H9 (cell line): Measurements from ENCODE around the gene WDR37. TPM values are rescaled to one million over a fixed set of nuclear protein-coding genes. Genes with fewer than 3 reads are reported as not detected.

Experiments
- DNase-seq: peaks from one replicate; pipeline ENCODE4 v3.0.0-alpha.2; 2017
- H2AFZ ChIP-seq: one replicate; pipeline ENCODE4 v1.6.1; 2013; ENCODE audit warnings: mild to moderate bottlenecking, low read length, control low read depth, moderate library complexity
- H2AK5ac ChIP-seq: 2 replicates; pipeline ENCODE4 v1.6.1; 2013; ENCODE audit warnings: low read length, control low read depth, mixed read lengths; ENCODE audit not compliant: insufficient read length
- H2BK120ac ChIP-seq: one replicate; pipeline ENCODE4 v1.6.1; 2013; ENCODE audit warnings: low read depth, mild to moderate bottlenecking, low read length, control low read depth, inconsistent platforms; ENCODE audit not compliant: poor library complexity, severe bottlenecking
- H2BK12ac ChIP-seq: 2 replicates; pipeline ENCODE4 v1.6.1; 2013; ENCODE audit warnings: low read length, control low read depth, mixed read lengths, low read depth; ENCODE audit not compliant: insufficient read length
- H2BK15ac ChIP-seq: 2 replicates; pipeline ENCODE4 v1.6.1; 2013; ENCODE audit warnings: low read depth, low read length, control low read depth
- H2BK20ac ChIP-seq: one replicate; pipeline ENCODE4 v1.6.1; 2013; ENCODE audit warnings: low read depth, mild to moderate bottlenecking, low read length, control low read depth, inconsistent platforms; ENCODE audit not compliant: poor library complexity, severe bottlenecking
- H2BK5ac ChIP-seq: 2 replicates; pipeline ENCODE4 v1.6.1; 2013; ENCODE audit warnings: low read length, control low read depth, mixed read lengths; ENCODE audit not compliant: insufficient read length
- H3K14ac ChIP-seq: 2 replicates; pipeline ENCODE4 v1.6.1; 2013; ENCODE audit warnings: low read length, control low read depth; ENCODE audit not compliant: insufficient read depth
- H3K18ac ChIP-seq: 2 replicates; pipeline ENCODE4 v1.6.1; 2013; ENCODE audit warnings: low read depth, mild to moderate bottlenecking, mixed read lengths, low read length, control low read depth; ENCODE audit not compliant: insufficient read length
- H3K23ac ChIP-seq: 2 replicates; pipeline ENCODE4 v1.6.1; 2013; ENCODE audit warnings: low read length, control low read depth, mixed read lengths, low read depth; ENCODE audit not compliant: insufficient read length
- H3K23me2 ChIP-seq: 2 replicates; pipeline ENCODE4 v1.6.1; 2013; ENCODE audit warnings: low read depth, mild to moderate bottlenecking, mixed read lengths, low read length, control low read depth; ENCODE audit not compliant: insufficient read length, poor library complexity, severe bottlenecking
- H3K27ac ChIP-seq: 2 replicates; pipeline ENCODE4 v1.5.1; 2013; ENCODE audit warnings: low read length, control low read depth, mixed read lengths, low read depth; ENCODE audit not compliant: insufficient read length
- H3K27me3 ChIP-seq: 2 replicates; pipeline ENCODE4 v1.6.1; 2013; ENCODE audit warnings: low read length, control low read depth, inconsistent platforms; ENCODE audit not compliant: insufficient read depth
- H3K4ac ChIP-seq: 2 replicates; pipeline ENCODE4 v1.6.1; 2013; ENCODE audit warnings: low read depth, mild to moderate bottlenecking, control low read depth, inconsistent platforms, low read length, moderate library complexity
- H3K4me1 ChIP-seq: 2 replicates; pipeline ENCODE4 v1.6.1; 2013; ENCODE audit warnings: low read length, control low read depth, inconsistent platforms; ENCODE audit not compliant: insufficient read depth
- H3K4me2 ChIP-seq: 2 replicates; pipeline ENCODE4 v1.6.1; 2013; ENCODE audit warnings: low read length, control low read depth, mixed read lengths; ENCODE audit not compliant: insufficient read length, insufficient read depth
- H3K56ac ChIP-seq: 2 replicates; pipeline ENCODE4 v1.6.1; 2013; ENCODE audit warnings: low read depth, mild to moderate bottlenecking, mixed read lengths, low read length, control low read depth; ENCODE audit not compliant: insufficient read length
- H3K79me1 ChIP-seq: 2 replicates; pipeline ENCODE4 v1.6.1; 2013; ENCODE audit warnings: low read depth, mild to moderate bottlenecking, moderate library complexity, low read length, control low read depth, inconsistent platforms; ENCODE audit not compliant: insufficient read depth, poor library complexity, severe bottlenecking
- H3K79me2 ChIP-seq: 2 replicates; pipeline ENCODE4 v1.6.1; 2013; ENCODE audit warnings: low read length, control low read depth, inconsistent platforms; ENCODE audit not compliant: insufficient read depth
- H3K9ac ChIP-seq: 2 replicates; pipeline ENCODE4 v1.6.1; 2013; ENCODE audit warnings: low read length, control low read depth, mixed read lengths; ENCODE audit not compliant: insufficient read length; ENCODE audit errors: extremely low read depth
- H3K9me3 ChIP-seq: one replicate; pipeline ENCODE4 v1.6.1; 2013; ENCODE audit warnings: low read depth, low read length, inconsistent platforms; ENCODE audit not compliant: control insufficient read depth
- H3T11ph ChIP-seq: one replicate; pipeline ENCODE4 v1.6.1; 2013; ENCODE audit warnings: mild to moderate bottlenecking, low read length, control low read depth, inconsistent platforms
- H4K20me1 ChIP-seq: one replicate; pipeline ENCODE4 v1.6.1; 2013; ENCODE audit not compliant: control insufficient read depth, insufficient read length, insufficient read depth
- H4K5ac ChIP-seq: 2 replicates; pipeline ENCODE4 v1.6.1; 2013; ENCODE audit warnings: low read depth, mild to moderate bottlenecking, mixed read lengths, low read length, control low read depth; ENCODE audit not compliant: insufficient read length
- H4K8ac ChIP-seq: replicated peaks from 2 replicates; pipeline ENCODE4 v1.6.1; 2013; ENCODE audit warnings: low read length, control low read depth, mixed read lengths, low read depth; ENCODE audit not compliant: insufficient read length
- H4K91ac ChIP-seq: 2 replicates; pipeline ENCODE4 v1.6.1; 2013; ENCODE audit warnings: low read depth, mild to moderate bottlenecking, moderate library complexity, mixed read lengths, low read length, control low read depth; ENCODE audit not compliant: insufficient read length
- H3K27ac Mint-ChIP-seq, 3 experiments: 2 replicates in 2 of 3; 3 replicates in 1 of 3; pipeline ENCODE4 v1.8.0; 2020 to 2021; ENCODE audit warnings: mixed read lengths in 3 of 3, mild to moderate bottlenecking in 1 of 3, moderate library complexity in 1 of 3
- H3K27me3 Mint-ChIP-seq: 2 replicates; pipeline ENCODE4 v1.8.0; 2021; ENCODE audit warnings: low read depth, mild to moderate bottlenecking, moderate library complexity, mixed read lengths
- H3K36me3 Mint-ChIP-seq, 3 experiments: 2 replicates in 2 of 3; 3 replicates in 1 of 3; pipeline ENCODE4 v1.8.0; 2020 to 2021; ENCODE audit warnings: low read depth in 3 of 3, mixed read lengths in 3 of 3; ENCODE audit not compliant: insufficient read depth in 1 of 3
- H3K4me1 Mint-ChIP-seq, 2 experiments: 2 replicates each; pipeline ENCODE4 v1.8.0; 2020; ENCODE audit warnings: mixed read lengths in 2 of 2
- H3K4me3 Mint-ChIP-seq, 2 experiments: 2 replicates in 1 of 2; 3 replicates in 1 of 2; pipeline ENCODE4 v1.8.0; 2020 to 2021; ENCODE audit warnings: mild to moderate bottlenecking in 2 of 2, mixed read lengths in 2 of 2, moderate library complexity in 1 of 2
- H3K9me3 Mint-ChIP-seq, 2 experiments: 2 replicates in 1 of 2; 3 replicates in 1 of 2; pipeline ENCODE4 v1.8.0; 2020; ENCODE audit warnings: mild to moderate bottlenecking in 2 of 2, mixed read lengths in 2 of 2, moderate library complexity in 1 of 2
- WGBS: extraction: QIAGEN DNeasy Blood & Tissue Kit; methylation state at CpG from one replicate; pipeline ENCODE4 v1.1.7; 2013; ENCODE audit warnings: missing lambda C conversion rate, low lambda C conversion rate, mixed read lengths; ENCODE audit not compliant: insufficient read length; ENCODE audit errors: extremely low coverage; 5-methylcytosine and 5-hydroxymethylcytosine counted together
- total RNA-seq: library from RNA; stranded (reverse); gene quantifications from 2 replicates; pipeline ENCODE4 v1.2.1, GENCODE V29; 2021
- TF ChIP-seq, protein P1 (sequence below): fragments of 200-600 bp; sonication (generic); conservative IDR thresholded peaks from 3 replicates; pipeline ENCODE4 v1.8.0; 2021; ENCODE audit warnings: antibody characterized with exemption, mild to moderate bottlenecking

The WDR37 gene
- total RNA-seq, 1 experiment from 2014 or later = 13.1 TPM

DNA sequence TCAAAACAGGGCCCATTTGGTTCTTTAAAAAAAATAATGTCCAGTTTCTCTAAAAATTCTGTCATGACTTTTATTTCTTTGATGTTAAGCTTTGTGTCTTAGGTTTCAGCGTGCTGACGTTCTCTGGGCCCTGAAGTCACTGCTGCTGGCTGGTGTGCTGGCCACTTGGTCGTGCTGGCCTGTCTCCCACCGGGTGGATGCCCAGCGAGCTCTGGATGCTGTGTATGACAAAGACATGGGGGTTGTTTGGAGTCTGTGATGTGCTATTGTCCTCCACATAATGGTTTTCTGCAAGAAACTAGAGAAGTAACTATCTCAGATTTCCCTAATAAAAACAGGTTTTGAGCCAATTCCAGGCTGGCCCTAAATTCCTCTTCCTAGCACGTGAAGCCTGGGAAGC lies 21.0 kb upstream of the WDR37 start:
- H3K4me3 Mint-ChIP-seq = no peak overlapping the region

More for the DNA sequence above, 21.0 kb upstream of the WDR37 start:
- no peak overlapping the region for H3K18ac ChIP-seq
- H3K79me1 ChIP-seq = no peaks in the 10 kb centered on the region
- no peaks in the 10 kb centered on the region for H3K9me3 ChIP-seq
- peak overlapping the region; percentile 23 to 75 (median 57); a peak in 4 of 7 replicates for H3K27ac Mint-ChIP-seq
- TF ChIP-seq, protein P1, sequence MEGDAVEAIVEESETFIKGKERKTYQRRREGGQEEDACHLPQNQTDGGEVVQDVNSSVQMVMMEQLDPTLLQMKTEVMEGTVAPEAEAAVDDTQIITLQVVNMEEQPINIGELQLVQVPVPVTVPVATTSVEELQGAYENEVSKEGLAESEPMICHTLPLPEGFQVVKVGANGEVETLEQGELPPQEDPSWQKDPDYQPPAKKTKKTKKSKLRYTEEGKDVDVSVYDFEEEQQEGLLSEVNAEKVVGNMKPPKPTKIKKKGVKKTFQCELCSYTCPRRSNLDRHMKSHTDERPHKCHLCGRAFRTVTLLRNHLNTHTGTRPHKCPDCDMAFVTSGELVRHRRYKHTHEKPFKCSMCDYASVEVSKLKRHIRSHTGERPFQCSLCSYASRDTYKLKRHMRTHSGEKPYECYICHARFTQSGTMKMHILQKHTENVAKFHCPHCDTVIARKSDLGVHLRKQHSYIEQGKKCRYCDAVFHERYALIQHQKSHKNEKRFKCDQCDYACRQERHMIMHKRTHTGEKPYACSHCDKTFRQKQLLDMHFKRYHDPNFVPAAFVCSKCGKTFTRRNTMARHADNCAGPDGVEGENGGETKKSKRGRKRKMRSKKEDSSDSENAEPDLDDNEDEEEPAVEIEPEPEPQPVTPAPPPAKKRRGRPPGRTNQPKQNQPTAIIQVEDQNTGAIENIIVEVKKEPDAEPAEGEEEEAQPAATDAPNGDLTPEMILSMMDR = no peak
- no peak overlapping the region for H2AK5ac ChIP-seq
- H3K14ac ChIP-seq = no peak overlapping the region
- peaks cover 20 to 33% of the 10 kb centered on the region in 2 experiments for H3K4me1 Mint-ChIP-seq
- H3K27me3 Mint-ChIP-seq = no peaks in the 10 kb centered on the region
- H3T11ph ChIP-seq = no peak overlapping the region
- no peaks in the 10 kb centered on the region for H3K23me2 ChIP-seq
- no peaks in the 10 kb centered on the region; the same call in 1 of the 2 replicates for H3K4me1 ChIP-seq
- no peak overlapping the region for H2BK15ac ChIP-seq
- no peak overlapping the region for H3K27ac ChIP-seq
- H2AFZ ChIP-seq = no peak overlapping the region
- no peak overlapping the region for H4K91ac ChIP-seq
- H3K9me3 Mint-ChIP-seq = no peaks in the 10 kb centered on the region
- H3K9ac ChIP-seq = no peak overlapping the region
- no peak overlapping the region for H3K56ac ChIP-seq
- H3K79me2 ChIP-seq = no peaks in the 10 kb centered on the region
- H3K36me3 Mint-ChIP-seq = peaks cover 3% of the 10 kb centered on the region in 3 experiments; a peak in 5 of 7 replicates
- H2BK12ac ChIP-seq = no peak overlapping the region
- no peaks in the 10 kb centered on the region for H4K20me1 ChIP-seq
- no peaks in the 10 kb centered on the region for H3K27me3 ChIP-seq
- no peak overlapping the region for H3K4me2 ChIP-seq
- no CpG with 5 or more reads among the region's 6 CpGs for WGBS
- no peak overlapping the region for H2BK20ac ChIP-seq
- H3K23ac ChIP-seq = no peak overlapping the region
- DNase-seq = no peak
- H4K8ac ChIP-seq = no peak overlapping the region
- H2BK5ac ChIP-seq = peak overlapping the region; percentile 46
- H4K5ac ChIP-seq = no peak overlapping the region
- no peak overlapping the region for H3K4ac ChIP-seq
- no peak overlapping the region for H2BK120ac ChIP-seq
